GM18526 (cell line): ENCODE results near the gene WASHC2A.

Experiments
- POLR2A ChIP-seq: IDR thresholded peaks from 3 replicates; pipeline ENCODE4 v1.6.1; 2011; ENCODE audit not compliant: insufficient read length; ENCODE audit errors: extremely low read depth

The WASHC2A gene, protein sequence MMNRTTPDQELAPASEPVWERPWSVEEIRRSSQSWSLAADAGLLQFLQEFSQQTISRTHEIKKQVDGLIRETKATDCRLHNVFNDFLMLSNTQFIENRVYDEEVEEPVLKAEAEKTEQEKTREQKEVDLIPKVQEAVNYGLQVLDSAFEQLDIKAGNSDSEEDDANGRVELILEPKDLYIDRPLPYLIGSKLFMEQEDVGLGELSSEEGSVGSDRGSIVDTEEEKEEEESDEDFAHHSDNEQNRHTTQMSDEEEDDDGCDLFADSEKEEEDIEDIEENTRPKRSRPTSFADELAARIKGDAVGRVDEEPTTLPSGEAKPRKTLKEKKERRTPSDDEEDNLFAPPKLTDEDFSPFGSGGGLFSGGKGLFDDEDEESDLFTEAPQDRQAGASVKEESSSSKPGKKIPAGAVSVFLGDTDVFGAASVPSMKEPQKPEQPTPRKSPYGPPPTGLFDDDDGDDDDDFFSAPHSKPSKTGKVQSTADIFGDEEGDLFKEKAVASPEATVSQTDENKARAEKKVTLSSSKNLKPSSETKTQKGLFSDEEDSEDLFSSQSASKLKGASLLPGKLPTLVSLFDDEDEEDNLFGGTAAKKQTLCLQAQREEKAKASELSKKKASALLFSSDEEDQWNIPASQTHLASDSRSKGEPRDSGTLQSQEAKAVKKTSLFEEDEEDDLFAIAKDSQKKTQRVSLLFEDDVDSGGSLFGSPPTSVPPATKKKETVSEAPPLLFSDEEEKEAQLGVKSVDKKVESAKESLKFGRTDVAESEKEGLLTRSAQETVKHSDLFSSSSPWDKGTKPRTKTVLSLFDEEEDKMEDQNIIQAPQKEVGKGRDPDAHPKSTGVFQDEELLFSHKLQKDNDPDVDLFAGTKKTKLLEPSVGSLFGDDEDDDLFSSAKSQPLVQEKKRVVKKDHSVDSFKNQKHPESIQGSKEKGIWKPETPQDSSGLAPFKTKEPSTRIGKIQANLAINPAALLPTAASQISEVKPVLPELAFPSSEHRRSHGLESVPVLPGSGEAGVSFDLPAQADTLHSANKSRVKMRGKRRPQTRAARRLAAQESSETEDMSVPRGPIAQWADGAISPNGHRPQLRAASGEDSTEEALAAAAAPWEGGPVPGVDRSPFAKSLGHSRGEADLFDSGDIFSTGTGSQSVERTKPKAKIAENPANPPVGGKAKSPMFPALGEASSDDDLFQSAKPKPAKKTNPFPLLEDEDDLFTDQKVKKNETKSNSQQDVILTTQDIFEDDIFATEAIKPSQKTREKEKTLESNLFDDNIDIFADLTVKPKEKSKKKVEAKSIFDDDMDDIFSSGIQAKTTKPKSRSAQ (N-terminal part only)

GRCh38 chr10:50067546-50068351 is at the start of gene WASHC2A:
TSS of gene WASHC2A (plus strand) at chr10:50067954. CDS start at chr10:50068006, 52 bp downstream.
- peak; percentile 82 for TF ChIP-seq POLR2A

DNA sequence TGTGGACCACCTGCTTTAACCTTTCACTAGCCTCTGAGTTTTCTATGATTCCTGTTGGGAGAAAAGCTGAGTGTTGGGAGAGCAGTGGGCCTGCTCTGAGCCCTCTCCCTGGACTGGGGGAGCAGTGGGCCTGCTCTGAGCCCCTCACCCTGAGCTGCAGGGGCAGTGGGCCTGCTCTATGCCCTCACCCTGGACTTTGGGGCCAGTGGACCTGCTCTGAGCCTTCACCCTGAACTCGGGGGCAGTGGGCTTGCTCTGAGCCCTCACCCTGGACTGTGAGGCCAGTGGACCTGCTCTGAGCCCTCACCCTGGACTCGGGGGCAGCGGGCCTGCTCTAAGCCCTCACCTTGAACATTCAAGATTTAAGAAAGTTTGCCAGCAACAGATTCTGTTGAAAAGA is 46.1 kb upstream of the WASHC2A start:
- no peak for TF ChIP-seq POLR2A

- no peak for TF ChIP-seq POLR2A
These were observed 42.1 kb upstream of the WASHC2A start for GRCh38 chr10:50025627-50026026.

GRCh38 chr10:50027195-50027594 is 40.6 kb upstream of the WASHC2A start:
- no peak for TF ChIP-seq POLR2A

DNA sequence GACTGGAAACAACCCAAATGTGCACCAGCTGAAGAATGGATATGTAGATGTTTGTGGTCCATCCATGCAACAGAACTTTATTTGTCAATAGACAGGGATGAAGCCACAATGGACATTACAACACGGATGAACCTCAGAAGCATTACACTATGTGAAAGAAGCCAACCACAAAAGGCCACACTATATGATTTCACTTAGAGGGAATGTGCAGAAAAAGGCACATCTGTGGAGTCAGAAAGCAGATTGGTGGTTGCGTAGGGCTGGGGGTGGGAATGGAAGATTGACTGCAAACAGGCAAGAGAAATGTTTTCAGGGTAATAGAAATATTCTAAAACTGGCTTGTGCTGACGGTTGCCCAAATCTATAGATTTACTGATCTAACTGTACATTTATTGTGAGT is 34.3 kb upstream of the WASHC2A start:
- TF ChIP-seq POLR2A, result no peak

DNA sequence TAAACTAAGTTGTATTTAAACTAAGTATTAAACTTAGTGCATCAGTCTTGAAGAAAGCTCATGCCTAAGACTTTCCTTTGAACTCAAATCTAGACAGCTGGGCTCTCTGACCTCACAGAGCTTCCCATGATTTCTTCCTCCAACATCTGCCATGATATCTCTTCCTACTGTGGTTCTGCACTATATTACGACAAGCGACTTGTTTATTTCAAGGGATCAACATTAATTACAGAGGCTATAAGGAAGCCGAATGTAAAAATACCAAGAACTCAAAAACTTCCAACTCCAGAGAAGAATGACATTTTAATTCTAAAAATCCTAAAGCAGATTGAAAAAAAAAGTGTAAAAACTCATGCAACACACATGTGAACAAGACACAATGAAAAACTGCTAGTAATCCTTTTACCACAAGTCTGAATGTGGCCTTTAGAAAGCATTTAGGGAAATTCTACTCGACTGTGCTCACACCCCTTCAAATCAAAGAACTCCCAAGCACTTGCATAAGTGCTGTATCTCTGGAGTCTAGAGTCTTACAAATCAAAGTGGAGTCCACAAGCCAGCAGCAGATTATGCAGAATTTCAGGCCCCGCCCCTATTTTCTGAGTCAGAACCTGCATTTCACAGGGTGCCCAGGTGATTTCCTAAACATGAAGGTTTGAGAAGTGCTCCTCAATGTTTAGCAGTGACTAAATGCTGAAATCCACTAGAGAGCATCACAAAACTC is 22.7 kb upstream of the WASHC2A start:
- no peak for TF ChIP-seq POLR2A

DNA sequence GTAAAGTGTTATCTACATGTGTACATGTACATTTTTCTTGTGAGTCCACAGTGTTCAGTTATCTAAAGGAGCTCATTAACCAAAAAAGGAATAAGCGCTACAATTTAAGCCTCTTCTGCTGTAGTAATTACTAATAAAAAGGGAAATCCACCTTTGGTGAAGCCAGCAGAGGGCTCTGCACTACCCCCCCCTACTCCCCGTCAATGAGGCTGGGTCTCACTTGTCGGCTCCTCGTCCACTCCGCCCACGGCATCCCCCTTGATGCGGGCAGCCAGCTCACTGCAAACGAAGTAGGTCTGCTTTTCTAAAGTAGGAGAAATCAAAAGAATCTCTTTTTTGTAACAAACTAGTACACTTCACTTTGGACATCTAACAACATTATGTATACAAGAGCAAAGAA is 4.7 kb upstream of the WASHC2A start:
- no peak for TF ChIP-seq POLR2A

- no peak for TF ChIP-seq POLR2A
These were observed 85.1 kb downstream of the WASHC2A start for GRCh38 chr10:50152792-50153272.
